Measurements from ENCODE around the gene PIK3AP1.
A peak's percentile ranks its signal among the peaks of the same experiment; 100 is the strongest.
"Not testable (repeated sequence)": the region's sequence is repeated elsewhere in the genome, so short reads cannot be mapped to it uniquely, and the experiment has no call there.

The PIK3AP1 gene

DNA sequence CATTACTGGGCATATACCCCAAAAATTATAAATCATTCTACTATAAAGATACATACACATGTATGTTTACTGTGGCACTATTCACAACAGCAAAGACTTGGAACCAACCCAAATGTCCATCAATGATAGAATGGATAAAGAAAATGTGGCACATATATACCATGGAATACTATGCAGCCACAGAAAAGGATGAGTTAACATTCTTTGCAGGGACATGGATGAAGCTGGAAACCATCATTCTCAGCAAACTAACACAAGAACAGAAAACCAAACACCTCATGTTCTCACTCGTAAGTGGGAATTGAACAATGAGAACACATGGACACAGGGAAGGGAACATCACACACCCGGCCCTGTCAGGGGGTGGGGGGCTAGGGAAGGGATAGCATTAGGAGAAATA, 145.8 kb downstream of the PIK3AP1 start:
- DNase-seq = not testable (repeated sequence)

DNA sequence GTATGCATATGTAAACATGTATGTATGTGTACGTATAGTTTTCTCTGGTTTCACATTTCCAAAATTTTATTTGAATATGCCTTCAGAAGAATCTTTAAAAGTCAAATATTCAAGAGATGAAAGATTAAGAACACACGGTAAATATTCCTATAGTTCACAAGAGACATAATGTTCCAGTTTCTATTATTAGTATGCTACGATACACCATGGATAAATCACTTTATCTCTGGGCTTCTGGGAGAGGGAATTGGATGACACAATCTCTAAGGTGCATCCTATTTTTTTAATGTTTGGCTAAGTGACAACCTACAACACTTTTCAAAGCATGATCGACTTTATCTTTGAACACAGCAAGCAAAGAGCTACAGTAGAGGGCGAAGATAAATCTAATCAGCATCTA, 147.3 kb downstream of the PIK3AP1 start:
- DNase-seq = no peak

DNA sequence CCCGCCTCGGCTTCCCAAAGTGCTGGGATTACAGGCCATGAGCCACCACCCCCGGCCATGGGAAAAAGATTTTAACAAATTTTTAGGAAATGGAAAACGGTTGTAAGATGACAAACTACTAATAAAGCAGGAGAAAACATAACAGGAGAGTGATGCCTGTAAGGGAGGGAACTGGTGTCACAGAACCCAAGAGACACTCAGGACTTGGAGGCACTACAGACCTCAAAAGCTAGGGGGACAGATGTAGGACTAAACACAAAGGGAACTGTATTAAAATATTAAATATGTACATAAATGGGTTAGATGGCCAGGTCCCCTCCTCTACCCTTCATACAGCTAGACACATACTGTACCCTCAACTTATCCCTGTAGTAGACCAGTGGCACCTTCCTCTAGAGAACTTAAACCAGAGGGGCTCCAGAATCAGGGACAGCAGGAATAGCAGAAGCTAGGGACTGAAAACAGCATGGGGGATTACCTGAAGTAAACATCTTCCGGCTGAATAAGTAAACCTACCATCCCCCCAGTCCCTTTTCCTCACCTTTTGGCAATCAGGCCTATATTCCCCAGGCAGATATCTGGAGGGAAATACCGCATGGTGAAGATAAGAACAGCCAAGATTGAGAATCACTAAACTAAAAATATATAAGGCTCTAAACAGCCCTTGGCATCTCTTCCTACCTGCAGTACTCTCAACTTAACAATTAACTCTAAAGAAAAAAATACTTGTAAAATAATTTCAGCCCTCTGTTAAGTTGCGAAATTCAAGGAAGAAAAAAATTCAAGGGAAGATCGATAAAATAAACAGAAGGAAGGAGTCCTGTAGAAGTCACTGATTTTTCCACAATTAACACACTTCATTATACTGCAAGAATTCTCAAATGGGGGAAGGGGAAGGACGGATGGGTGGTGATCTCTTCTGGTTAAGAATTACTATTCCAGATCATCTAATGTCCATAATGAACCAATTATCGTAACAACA, 149.0 kb downstream of the PIK3AP1 start:
- no peak for DNase-seq

DNA sequence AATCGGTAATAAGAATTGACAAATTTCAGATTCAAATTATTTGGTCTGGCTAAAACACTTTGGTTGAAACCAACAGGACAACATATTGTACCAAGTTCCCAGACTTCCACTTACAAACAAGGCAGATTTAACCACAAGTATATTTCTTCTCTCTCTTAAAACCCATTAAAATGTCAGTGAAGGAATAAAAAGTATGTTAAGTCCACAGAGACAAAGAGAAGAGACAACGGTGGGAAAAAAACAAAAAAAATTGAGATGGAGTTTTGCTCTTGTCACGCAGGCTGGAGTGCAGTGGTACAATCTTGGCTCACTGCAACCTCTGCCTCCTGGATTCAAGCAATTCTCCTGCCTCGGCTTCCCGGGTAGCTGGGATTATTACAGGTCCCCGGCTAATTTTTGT, 149.8 kb downstream of the PIK3AP1 start:
- no peak for DNase-seq

DNA sequence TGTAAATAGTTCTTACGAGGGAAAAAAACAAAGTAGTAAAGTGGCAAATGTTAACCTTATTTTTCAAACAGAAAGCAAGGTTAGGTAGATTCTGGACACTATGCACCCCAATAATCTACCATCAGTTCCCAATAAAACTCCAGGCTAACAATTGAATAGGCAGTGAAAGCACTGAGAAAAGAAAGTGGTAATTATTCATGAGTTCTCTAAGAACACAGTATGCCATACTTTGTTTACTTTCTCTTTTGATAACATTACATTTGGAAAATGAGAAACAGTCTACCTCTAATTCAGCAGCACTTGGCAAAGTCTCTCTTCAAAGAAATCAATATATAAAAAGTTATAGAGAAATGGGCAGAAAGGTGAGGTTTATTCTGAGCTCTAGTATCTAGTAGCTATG, 151.9 kb downstream of the PIK3AP1 start:
- no peak for DNase-seq

DNA sequence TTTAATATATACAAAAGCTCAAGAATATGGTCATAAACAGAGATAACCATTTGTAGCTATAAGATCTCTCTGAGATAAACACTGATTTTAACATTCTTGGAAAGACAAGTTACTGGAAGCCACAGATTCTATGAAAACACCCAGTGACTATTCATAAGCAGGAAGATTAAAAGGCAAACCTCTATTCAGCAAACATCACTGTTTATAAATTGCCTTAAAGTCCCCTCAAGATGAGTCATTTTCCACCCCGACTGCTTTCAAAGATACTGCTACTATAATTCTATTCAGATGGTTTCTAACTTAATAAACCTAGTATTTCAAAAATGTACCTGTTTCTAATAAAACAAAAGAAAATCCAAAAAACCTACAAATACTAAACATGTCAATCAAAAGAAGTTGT, 154.5 kb downstream of the PIK3AP1 start:
- no peak for DNase-seq

DNA sequence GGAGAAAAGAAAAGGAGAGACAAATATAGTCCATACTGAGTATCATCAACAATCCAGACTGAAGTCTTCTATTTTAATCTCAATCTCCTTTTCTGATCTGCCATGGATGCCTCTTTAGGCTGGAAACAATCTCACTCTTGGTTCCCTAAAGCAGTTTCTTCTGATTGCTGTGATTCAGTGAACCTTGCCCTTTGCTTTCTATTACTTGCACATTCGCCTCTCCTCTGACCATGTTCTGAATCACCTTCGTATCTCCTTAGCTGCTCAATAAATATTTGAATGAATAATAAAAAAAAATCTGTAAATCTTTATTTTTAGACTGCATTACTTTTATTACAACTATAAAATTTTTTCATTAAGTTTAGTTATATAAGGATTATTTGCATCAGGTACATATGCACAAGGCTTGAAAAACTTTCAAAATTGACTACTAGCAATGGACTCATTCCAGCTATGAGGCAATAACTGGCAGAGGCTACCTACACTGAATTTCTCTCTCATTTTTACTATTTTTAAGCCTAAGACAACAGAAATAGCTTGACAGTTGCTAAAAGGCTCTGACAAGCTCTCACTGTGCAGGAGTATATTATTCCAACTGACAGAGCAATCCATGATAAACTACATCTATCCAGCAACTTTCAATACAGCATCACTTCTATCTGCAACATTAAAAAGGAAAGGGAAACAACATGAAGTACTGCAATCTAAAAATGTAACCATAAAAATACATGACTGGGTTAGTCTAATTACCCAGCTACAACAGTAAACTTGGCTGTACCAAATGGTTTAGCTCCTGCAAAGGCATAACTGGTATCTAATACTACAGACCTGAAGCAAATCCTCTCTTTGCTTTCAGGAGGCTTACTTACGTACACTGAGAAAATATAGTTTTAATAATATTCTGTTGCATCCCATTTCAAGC, 159.1 kb downstream of the PIK3AP1 start:
- no peak for DNase-seq

DNA sequence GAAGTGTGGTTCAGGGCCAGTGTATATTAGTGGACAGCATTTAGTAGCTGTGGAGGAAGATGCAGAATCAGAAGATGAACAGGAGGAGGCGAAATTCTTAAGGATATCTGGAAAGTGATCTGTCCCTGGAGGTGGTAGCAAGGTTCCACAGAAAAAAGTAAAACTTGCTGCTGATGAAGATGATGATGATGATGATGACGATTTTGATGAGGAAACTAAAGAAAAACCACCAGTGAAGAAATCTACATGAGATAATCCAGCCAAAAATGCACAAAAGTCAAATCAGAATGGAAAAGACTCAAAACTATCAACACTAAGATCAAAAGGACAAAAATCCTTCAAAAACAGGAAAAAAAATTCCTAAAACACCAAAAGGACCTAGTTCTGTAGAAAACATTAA, 159.8 kb downstream of the PIK3AP1 start:
- no peak for DNase-seq

DNA sequence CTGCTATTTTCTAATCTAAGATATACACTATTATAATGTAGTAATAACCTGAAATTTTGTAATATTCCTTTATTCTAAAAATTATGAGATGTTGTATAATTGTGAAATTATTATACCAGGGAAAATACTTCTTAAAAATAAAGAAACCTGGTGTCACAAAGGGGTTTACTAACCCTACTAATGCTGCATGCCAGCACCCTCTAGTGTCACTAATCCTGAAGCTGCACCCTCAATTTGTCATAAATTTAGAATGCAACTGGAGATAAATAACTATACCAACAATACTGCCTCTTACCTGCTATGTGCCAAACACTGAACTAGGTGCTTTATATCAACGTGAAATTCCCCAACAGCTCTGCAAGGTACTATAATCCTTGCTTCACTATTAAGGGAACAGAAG, 164.3 kb downstream of the PIK3AP1 start:
- peak; percentile 45 for DNase-seq

DNA sequence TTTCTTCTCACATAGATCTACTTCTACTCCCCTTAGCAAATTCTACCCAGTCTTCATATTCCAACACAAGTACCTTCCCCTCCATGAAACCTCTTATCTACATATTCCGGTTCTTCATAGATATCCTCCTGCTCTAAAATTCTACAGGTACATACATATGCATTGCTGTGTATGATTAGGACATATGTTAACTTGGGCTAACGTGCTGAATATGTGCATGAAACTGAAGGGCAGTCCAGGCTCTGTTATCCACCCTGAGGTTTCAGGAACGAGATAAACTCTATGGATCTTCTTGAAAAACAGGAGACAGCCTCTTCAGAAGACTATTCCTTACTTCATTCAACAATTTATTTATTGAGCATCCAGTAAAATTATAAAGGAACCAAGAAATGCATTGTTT, 165.0 kb downstream of the PIK3AP1 start:
- DNase-seq = no peak

DNA sequence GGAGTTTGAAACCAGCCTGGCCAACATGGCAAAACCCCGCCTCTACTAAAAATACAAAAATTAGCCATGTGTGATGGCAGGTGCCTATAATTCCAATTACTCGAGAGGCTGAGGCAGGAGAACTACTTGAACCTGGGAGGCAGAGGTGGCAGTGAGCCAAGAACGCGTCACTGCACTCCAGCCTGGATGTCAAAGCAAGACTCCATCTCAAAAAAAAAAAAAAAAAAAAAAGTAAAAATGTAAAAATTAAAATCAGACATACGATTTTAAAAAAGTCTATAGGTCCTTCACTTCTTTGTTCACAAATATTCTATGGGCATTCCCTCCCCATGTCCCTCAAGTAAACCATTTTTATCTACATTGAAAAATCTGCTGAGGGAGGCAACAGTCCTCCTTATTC, 171.7 kb downstream of the PIK3AP1 start:
- no peak for DNase-seq

DNA sequence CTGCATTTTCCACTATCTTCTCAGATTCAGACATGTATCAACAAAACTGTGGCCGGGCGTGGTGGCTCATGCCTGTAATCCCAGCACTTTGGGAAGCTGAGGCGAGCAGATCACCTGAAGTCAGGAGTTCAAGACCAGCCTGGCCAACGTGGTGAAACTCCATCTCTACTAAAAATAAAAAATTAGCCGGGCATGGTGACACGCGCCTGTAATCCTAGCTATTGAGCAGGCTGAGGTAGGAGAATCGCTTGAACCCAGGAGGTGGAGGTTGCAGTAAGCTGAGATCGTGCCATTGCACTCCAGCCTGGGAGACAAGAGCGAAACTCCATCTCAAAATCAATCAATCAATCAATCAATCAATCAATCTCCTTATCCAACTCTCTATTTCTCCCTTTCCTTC, 174.8 kb downstream of the PIK3AP1 start:
- not testable (repeated sequence) for DNase-seq

Data from hematopoietic multipotent progenitor cell treated with erythropoietin and hydrocortisone succinate and interleukin-3 and kit ligand, for 8 days (in vitro differentiated cells).